ENCODE data around the gene TSPAN18.
A peak's percentile ranks its signal among the peaks of the same experiment; 100 is the strongest.

The TSPAN18 gene

GRCh38 chr11:44904261-44905020 is 177.7 kb downstream of the TSPAN18 start:
- no peak for DNase-seq

GRCh38 chr11:44905131-44905866 is 178.5 kb downstream of the TSPAN18 start:
- DNase-seq, result no peak

- DNase-seq, result no peak
Measured at GRCh38 chr11:44906649-44907048, 179.9 kb downstream of the TSPAN18 start.

- no peak for DNase-seq
Measured at GRCh38 chr11:44909557-44909956, 182.8 kb downstream of the TSPAN18 start.

DNA sequence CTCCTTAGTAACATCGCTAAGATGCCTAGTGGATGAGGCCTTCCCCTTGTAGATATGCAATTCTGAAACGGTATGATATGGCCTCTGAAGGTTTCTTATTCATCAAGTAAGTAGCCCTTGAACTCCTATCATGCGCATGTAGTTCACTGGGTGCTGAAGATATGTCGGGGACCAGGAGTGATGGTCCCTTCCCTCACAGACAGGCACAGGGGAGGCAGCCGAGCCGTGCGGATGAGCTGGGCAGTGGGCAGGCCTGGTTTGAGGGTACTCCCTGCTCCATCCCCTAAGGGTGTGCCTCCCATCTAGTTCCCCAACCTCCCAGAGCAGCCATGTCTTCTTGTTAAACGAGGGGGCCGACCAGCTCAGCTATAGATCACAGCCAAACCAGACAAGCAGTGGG is 183.8 kb downstream of the TSPAN18 start:
- DNase-seq, result no peak

DNA sequence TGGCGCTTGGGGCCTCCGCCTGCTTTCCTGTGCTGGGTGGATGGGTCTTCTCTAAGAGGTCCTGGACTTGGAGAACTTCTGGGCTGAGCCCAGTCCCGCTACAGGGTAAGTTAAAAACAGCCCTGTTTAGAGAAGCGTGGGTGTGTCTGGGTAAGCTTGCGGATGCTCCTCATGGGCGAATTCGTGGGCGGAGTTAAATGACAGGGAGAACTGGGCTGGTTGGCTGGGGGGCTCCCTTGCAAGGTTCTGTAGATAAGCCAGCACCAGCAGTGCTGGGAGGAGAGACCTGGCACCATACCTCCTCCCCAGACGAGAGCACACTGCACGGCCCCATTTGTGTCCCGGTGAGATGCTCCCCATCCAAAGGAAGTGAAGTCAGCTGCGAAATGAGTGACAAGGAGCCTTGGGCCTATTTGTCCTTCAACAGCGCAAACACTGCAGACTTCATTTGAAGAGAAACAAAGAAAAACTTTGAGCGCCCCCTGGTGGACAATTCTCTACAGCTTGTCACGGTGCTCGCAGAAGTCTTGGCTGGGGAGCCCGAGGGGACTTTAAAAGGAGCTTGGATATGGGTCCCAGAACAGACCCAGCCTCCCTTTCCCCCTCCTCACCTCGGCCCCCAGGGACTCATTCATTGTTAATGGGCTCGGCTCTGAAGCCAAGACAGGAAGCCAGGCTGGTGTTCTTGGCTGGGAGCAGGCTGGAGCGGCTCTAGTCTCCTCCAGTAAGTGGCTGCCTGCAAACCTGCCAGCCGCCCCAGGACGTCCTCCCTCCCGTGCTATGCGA is 184.5 kb downstream of the TSPAN18 start:
- peak; percentile 91 for DNase-seq

DNA sequence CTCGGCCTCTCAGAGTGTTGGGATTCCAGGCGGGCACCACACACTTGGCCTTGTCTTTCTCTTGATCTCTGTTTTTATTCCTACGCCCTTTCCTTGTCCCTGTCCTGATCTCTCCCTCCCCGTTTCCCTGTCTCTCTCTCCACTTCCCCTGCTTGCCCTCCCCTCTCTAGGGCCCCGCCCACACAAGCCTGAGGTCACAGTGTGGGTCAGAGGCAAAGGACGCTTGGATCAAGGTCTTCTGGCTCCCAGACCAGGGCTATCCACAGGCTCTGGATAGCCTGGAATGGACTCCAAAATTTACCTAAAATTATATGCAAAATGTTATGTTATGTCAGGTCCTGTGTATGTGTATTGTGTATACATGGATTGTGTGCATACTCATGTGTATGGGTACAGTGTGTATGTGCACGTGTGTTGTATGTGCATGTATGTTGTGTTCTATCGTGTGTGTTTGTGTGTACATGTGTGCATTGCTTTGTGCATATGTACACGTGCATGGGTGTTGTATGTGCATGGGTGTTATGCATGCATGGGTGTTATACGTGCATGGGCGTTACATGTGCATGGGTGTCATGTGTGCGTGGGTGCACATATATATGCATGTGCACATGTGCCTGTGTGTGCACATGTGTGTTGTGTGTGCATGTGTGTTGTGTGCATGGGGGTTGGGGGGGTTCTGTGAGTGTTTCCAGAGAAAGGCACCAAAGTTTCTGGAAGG is 185.7 kb downstream of the TSPAN18 start:
- DNase-seq, result peak; percentile 68

DNA sequence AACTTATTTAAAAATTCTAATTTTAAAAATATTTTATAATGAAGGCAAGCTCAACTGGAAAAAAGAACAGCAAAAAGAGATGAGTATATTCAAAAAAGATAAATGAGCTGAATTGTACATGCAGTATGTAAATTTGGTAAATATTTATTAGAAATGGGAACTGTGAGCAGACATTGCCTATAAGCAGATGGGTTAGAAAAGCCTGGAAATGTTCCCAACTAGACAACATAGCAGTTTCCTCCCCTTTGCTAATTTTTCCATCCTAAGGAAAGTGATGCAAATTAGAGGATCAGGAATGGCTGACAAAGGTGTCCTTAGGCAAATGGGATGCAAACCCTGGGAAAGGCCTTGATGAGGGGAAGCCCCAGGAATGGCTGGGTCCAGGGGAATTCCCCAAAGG is 186.7 kb downstream of the TSPAN18 start:
- no peak for DNase-seq

DNA sequence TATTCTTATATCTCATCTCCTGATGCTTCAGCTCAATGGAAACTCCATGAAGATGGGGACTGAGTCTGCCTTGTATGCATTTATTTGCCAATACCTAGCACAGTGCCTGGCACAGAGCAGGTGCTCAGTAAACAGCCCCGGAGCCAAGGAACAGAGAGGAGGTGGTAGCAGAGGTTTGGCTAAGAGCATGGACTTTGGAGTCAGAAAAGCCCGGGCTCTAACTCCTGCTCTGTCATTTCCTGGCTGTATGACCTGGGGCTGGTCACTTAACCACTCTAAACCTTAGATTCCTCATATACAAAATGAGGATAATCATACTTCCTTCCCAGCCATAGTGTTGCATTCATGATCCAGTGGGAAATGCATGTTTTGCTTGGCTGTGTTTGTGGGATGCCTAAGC is 187.3 kb downstream of the TSPAN18 start:
- no peak for DNase-seq

DNA sequence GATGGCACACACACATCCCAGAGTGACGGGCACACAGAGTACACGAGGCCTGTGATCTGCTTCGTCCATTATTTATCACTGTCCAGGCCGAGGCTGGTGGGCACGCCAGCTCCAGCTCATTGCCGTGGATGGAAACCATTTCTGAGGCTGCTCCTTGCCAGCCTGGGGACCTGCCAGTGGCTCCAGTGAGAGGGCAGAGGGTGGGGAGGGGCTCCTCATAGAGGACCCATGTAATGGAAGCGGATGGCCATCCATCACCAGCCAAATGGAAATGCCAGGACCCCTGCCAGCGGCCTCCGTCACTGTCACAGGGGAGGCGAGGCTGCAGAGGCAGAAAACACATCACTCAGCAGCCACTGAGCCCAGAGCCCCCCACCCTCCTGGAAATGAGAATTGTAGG is 188.2 kb downstream of the TSPAN18 start:
- no peak for DNase-seq

- DNase-seq, result no peak
Measured at GRCh38 chr11:44915621-44916020, 188.9 kb downstream of the TSPAN18 start.

DNA sequence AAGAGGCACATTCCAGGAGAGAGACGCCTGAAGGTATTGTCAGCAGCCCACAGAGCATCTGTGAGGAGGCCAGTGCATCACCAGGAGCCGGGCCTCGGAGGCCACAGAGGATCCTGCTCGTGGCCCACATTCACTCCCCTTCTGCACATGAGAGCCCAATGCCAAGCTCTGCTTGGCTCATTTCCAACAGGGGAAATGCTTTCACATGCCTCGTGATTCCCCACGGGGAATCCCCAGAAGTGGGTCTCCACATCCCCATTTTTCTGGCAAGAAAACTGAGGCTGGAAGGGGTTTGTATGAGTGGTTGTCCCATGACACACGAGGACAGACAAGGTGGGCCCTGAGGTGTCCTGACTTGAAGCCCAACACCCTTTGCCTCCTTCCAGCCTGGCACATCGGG is 189.6 kb downstream of the TSPAN18 start:
- DNase-seq, result no peak

DNA sequence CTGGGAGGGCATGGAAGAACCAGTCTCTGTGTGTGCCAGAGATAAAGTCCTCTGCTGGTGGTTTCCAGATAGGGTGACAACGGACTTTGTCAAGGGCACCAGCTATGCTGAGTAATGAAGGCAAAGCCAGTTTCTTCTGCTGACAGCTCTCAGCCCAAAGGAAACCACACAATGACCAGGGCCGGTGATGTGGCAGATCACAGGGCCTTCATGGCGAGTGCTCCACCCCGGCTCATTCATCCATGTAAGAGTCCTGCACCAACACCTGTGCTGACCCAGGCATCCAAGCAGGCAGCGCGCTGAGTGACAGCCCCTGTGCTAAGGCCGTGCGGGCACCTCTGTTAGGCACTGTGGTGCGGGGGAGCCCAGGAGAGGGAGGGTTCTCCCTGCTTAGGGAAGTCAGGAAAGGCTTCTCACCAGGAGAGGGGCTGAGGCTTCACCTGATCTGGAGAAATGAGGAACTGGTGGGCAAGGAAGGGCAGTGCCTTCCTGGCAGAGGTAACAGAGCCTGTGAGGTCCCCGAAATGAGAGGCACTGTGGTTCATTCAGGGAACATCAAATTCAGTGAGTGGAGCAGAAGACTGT is 190.1 kb downstream of the TSPAN18 start:
- DNase-seq, result no peak

GRCh38 chr11:44917741-44918140 is 191.0 kb downstream of the TSPAN18 start:
- DNase-seq, result no peak

GRCh38 chr11:44920451-44920850 is 193.7 kb downstream of the TSPAN18 start:
- DNase-seq, result no peak

GRCh38 chr11:44923115-44923514 is 196.4 kb downstream of the TSPAN18 start:
- DNase-seq, result no peak

GRCh38 chr11:44923806-44924205 is 197.0 kb downstream of the TSPAN18 start:
- DNase-seq, result no peak

GRCh38 chr11:44926036-44926435 is 199.3 kb downstream of the TSPAN18 start:
- no peak for DNase-seq

DNA sequence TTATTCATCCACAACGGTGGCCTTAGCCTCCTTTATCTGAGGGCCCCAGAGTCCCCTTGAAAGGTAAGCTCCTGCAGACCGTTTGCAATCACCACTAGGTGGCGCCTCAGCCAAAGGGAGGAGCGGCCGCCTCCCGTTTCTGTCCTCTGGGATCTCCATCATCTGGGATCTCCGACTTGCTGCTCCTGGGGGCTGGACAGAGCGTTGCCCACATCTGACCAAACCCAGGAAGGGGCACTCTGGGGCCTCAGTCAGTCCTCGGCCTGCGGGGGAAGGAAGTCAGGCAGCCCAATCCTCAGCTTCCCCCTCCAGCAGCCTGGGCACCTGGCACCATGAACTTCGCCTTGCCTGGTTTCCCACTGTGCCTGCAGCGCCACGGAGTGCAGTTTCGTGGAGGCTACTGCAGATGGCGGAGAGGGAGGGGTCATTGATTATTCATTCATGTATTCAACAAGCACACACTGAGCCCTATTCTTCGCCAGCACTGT is 200.5 kb downstream of the TSPAN18 start:
- DNase-seq, result peak; percentile 89

DNA sequence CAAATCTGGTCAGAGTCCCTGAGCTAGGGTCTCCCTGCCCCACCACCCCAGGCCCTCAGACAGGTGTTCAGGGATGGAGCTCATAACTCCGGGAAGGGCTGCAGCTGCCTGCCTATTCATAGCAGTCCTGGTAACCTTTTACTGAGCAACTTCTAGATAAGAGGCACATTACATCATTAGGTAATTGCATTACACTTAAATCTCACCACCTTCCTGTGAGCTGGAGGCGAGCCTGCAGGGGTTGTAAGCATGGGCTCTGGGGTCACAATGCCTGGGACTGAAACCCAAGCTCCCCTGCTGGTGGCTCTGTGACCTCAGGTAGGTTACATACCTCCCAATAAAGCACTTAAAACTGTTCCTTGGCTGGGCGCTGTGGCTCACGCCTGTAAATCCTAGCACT is 201.4 kb downstream of the TSPAN18 start:
- no peak for DNase-seq

DNA sequence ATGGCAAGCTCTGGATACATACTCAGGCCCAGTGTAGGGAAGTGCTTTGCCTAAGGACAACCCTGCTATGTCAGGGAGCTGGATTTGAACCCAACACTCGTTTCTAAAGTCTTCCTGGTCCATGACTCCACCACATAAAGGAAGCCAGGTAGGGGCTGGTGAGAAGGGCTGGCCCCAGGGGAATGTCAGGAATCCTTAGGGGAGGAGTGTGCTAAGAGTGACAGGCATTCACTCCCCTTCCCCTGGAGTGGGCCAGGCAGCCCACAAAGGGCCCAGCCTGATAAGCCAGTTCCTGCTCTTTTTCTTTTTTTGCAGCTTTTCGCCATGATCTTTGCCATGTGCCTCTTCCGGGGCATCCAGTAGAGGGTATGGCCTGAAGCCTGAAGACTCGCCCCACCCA is 202.1 kb downstream of the TSPAN18 start:
- DNase-seq, result peak; percentile 89

GRCh38 chr11:44930588-44931302 is 204.0 kb downstream of the TSPAN18 start:
- DNase-seq, result no peak
